ENCODE data around the gene INTS2. TPM values are rescaled to one million over a fixed set of nuclear protein-coding genes. Genes with fewer than 3 reads are reported as not detected.
"Not testable (repeated sequence)": the region's sequence is repeated elsewhere in the genome, so short reads cannot be mapped to it uniquely, and the experiment has no call there.

The INTS2 gene
- total and polyA plus RNA-seq, 2 donors (not counting 1 experiment from before 2014, with no cell fraction given), result 3.5 to 19.5 TPM

DNA sequence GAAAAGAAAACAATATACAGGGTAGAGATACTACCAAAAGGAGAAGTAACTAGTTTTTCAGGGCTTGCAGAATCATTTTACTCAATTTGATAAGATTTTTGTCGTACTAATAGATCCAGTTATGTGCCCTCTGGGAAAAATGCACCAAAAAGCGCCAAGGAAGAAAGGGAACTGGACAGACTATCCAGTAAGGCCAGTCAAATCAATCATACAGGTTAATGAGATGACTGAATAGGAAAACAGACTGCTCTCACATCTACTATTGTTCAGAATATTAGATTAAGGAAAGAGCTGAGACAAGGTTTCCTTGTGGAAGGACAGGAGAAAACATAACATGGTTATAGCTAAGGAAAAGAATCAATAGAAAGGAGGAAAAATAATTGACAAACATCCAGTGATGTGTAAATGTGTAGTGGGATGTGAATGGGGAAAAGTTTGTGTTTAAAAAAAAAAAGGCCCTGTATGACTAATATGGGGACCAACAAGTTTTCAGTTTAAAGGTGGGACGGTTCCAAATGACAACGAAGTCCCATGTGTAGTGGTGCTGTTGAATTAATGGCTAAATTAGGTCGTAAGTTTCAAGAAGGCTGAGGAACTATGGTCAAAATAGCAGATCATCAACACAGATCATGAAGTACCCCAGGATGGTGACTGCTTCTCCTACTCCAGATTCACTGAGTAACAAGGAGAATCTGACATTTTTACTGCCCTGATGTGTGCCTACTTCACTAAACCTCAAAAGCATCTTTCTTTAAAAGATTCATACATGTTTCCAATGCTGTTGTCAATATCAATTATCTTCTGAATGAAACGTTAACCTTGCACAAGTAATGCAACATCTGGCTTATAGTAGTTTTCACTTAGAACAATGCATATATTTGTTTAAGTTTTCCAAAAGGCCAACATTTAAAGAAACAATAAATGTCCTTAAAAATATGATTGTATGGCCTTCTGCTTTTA is 105.2 kb downstream of the INTS2 start:
- Histone ChIP-seq H3K9ac (ENCODE audit: low read length) (no peak overlapping the region), H3K4me1 (ENCODE audit: control insufficient read depth in 2 of 2, insufficient read depth in 2 of 2, low read length in 2 of 2) (no peaks in the 10 kb centered on the region), H3K27me3 (replicated peaks in 1 of 4; ENCODE audit: control extremely low read depth in 1 of 4, control insufficient read depth in 3 of 4, insufficient read depth in 4 of 4, low read length in 3 of 4) (no peaks in the 10 kb centered on the region), H3K27ac (ENCODE audit: low read length in 2 of 2) (no peak overlapping the region), H3K36me3 (replicated peaks in 1 of 2; ENCODE audit: control extremely low read depth in 1 of 2, control insufficient read depth in 1 of 2, extremely low read depth in 1 of 2, insufficient read depth in 2 of 2, low read length in 1 of 2) (no peaks in the 10 kb centered on the region), H3K79me2 (ENCODE audit: control insufficient read depth, insufficient read depth, low read length) (no peaks in the 10 kb centered on the region), H2AFZ (ENCODE audit: insufficient read depth, low read depth, low read length, poor library complexity, severe bottlenecking) (no peak overlapping the region), H4K20me1 (ENCODE audit: control insufficient read depth, insufficient read depth, low read length, poor library complexity, severe bottlenecking) (no peaks in the 10 kb centered on the region), H3K4me3 (ENCODE audit: control extremely low read depth in 1 of 5, extremely low read depth in 1 of 5, insufficient read depth in 1 of 5, low read depth in 2 of 5, low read length in 4 of 5) (no peak overlapping the region), H3K4me2 (replicated peaks; ENCODE audit: low read depth, low read length, poor library complexity, severe bottlenecking) (no peak overlapping the region), H3K9me3 (ENCODE audit: control extremely low read depth in 1 of 3, control insufficient read depth in 2 of 3, insufficient read depth in 1 of 3, low read length in 2 of 3) (peaks cover 1 to 9% (median 7%) of the 10 kb centered on the region in 3 donors)
- ATAC-seq (ENCODE audit: low read depth) (no peak), DNase-seq (no peak)
- Mint-ChIP-seq H3K27ac (no peak overlapping the region), H3K27me3 (no peaks in the 10 kb centered on the region), H3K4me3 (no peak overlapping the region), H3K9me3 (ENCODE audit: insufficient read depth) (peaks cover 5% of the 10 kb centered on the region), H3K4me1 (peaks cover 5% of the 10 kb centered on the region)
- 83% methylated on average over 2 of the region's 6 CpGs for WGBS (ENCODE audit: insufficient coverage)
- ChIA-PET POLR2A (no interaction called here), CTCF (interaction anchor here (0.7 kb wide), 1 partner anchor 46 kb away, joined by 5 read pairs; no protein-coding TSS in a partner anchor)
- TF ChIP-seq, protein P1, sequence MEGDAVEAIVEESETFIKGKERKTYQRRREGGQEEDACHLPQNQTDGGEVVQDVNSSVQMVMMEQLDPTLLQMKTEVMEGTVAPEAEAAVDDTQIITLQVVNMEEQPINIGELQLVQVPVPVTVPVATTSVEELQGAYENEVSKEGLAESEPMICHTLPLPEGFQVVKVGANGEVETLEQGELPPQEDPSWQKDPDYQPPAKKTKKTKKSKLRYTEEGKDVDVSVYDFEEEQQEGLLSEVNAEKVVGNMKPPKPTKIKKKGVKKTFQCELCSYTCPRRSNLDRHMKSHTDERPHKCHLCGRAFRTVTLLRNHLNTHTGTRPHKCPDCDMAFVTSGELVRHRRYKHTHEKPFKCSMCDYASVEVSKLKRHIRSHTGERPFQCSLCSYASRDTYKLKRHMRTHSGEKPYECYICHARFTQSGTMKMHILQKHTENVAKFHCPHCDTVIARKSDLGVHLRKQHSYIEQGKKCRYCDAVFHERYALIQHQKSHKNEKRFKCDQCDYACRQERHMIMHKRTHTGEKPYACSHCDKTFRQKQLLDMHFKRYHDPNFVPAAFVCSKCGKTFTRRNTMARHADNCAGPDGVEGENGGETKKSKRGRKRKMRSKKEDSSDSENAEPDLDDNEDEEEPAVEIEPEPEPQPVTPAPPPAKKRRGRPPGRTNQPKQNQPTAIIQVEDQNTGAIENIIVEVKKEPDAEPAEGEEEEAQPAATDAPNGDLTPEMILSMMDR (IDR thresholded peaks at IDR 0.05), result no peak
- no peak for TF ChIP-seq EZH2 (IDR thresholded peaks at IDR 0.05; ENCODE audit: borderline replicate concordance, insufficient read depth, low read depth, low read length, poor library complexity, severe bottlenecking)
- intact Hi-C loops (cut with micrococcal nuclease), result no loop called here

DNA sequence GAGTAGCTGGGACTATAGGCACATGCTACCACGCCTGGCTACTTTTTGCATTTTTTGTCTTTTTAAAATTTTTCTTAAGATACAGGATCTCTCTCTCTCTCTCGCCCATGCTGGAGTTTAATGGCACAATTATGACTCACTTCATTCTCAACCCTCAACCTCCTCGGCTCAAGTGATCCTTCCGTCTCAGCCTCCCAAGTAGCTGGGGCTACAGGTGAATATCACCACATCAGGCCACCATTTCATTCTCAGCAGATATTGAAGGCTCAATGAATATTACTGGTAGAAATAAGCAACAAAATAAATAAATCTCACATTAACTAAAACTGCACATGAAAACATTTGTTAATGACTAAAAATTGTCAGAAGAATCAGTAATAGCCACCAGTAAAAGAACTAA is 106.1 kb downstream of the INTS2 start:
- ATAC-seq (ENCODE audit: low read depth) (no peak), DNase-seq (no peak)
- H3K4me1 Mint-ChIP-seq, result peaks cover 12% of the 10 kb centered on the region
- TF ChIP-seq EZH2 (IDR thresholded peaks at IDR 0.05; ENCODE audit: borderline replicate concordance, insufficient read depth, low read depth, low read length, poor library complexity, severe bottlenecking), result no peak
- TF ChIP-seq, protein P1 (IDR thresholded peaks at IDR 0.05), result no peak
- no peak overlapping the region for H3K27ac Mint-ChIP-seq
- H3K36me3 ChIP-seq (replicated peaks in 1 of 2; ENCODE audit: control extremely low read depth in 1 of 2, control insufficient read depth in 1 of 2, extremely low read depth in 1 of 2, insufficient read depth in 2 of 2, low read length in 1 of 2), result no peaks in the 10 kb centered on the region
- H3K4me2 ChIP-seq (replicated peaks; ENCODE audit: low read depth, low read length, poor library complexity, severe bottlenecking), result no peak overlapping the region
- 100% methylated on average over 2 of the region's 4 CpGs for WGBS (ENCODE audit: insufficient coverage)
- H3K9me3 ChIP-seq (ENCODE audit: control extremely low read depth in 1 of 3, control insufficient read depth in 2 of 3, insufficient read depth in 1 of 3, low read length in 2 of 3), result peaks cover 1 to 9% (median 7%) of the 10 kb centered on the region in 3 donors
- ChIA-PET POLR2A (no interaction called here), CTCF (no interaction called here)
- H3K4me3 ChIP-seq (ENCODE audit: control extremely low read depth in 1 of 5, extremely low read depth in 1 of 5, insufficient read depth in 1 of 5, low read depth in 2 of 5, low read length in 4 of 5), result no peak overlapping the region
- no peak overlapping the region for H3K27ac ChIP-seq (ENCODE audit: low read length in 2 of 2)
- H3K79me2 ChIP-seq (ENCODE audit: control insufficient read depth, insufficient read depth, low read length), result no peaks in the 10 kb centered on the region
- no peaks in the 10 kb centered on the region for H4K20me1 ChIP-seq (ENCODE audit: control insufficient read depth, insufficient read depth, low read length, poor library complexity, severe bottlenecking)
- no peaks in the 10 kb centered on the region for H3K27me3 Mint-ChIP-seq
- no peak overlapping the region for H2AFZ ChIP-seq (ENCODE audit: insufficient read depth, low read depth, low read length, poor library complexity, severe bottlenecking)
- no peak overlapping the region for H3K4me3 Mint-ChIP-seq
- intact Hi-C loops (cut with micrococcal nuclease), result no loop called here
- peaks cover 5% of the 10 kb centered on the region for H3K9me3 Mint-ChIP-seq (ENCODE audit: insufficient read depth)
- peaks cover 3 to 7% of the 10 kb centered on the region in 2 donors for H3K4me1 ChIP-seq (ENCODE audit: control insufficient read depth in 2 of 2, insufficient read depth in 2 of 2, low read length in 2 of 2)
- H3K9ac ChIP-seq (ENCODE audit: low read length), result no peak overlapping the region
- H3K27me3 ChIP-seq (replicated peaks in 1 of 4; ENCODE audit: control extremely low read depth in 1 of 4, control insufficient read depth in 3 of 4, insufficient read depth in 4 of 4, low read length in 3 of 4), result no peaks in the 10 kb centered on the region

DNA sequence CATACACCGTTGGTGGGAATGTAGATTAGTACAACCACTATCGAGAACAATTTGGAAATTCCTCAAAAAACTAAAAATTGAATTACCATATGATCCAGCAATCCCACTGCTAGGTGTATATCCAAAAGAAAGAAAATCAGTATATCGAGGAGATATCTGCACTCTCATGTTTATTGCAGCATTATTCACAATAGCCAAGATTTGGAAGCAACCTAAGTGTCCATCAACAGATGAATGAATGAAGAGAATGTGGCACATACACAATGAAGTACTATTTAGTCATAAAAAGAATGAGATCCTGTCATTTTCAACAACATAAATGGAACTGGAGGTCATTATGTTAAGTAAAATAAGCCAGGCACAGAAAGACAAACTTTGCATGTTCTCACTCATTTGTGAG is 108.5 kb downstream of the INTS2 start:
- ATAC-seq (ENCODE audit: low read depth); H2AFZ ChIP-seq (ENCODE audit: insufficient read depth, low read depth, low read length, poor library complexity, severe bottlenecking); H3K27ac ChIP-seq (ENCODE audit: low read length in 2 of 2); H3K9me3 ChIP-seq (ENCODE audit: control extremely low read depth in 1 of 3, control insufficient read depth in 2 of 3, insufficient read depth in 1 of 3, low read length in 2 of 3); H3K4me2 ChIP-seq (replicated peaks; ENCODE audit: low read depth, low read length, poor library complexity, severe bottlenecking); H3K27ac Mint-ChIP-seq; H3K27me3 Mint-ChIP-seq; H3K4me3 Mint-ChIP-seq; H3K9me3 Mint-ChIP-seq (ENCODE audit: insufficient read depth); DNase-seq; H3K4me3 ChIP-seq (ENCODE audit: control extremely low read depth in 1 of 5, extremely low read depth in 1 of 5, insufficient read depth in 1 of 5, low read depth in 2 of 5, low read length in 4 of 5); H3K9ac ChIP-seq (ENCODE audit: low read length); H3K79me2 ChIP-seq (ENCODE audit: control insufficient read depth, insufficient read depth, low read length); H3K27me3 ChIP-seq (replicated peaks in 1 of 4; ENCODE audit: control extremely low read depth in 1 of 4, control insufficient read depth in 3 of 4, insufficient read depth in 4 of 4, low read length in 3 of 4); H3K36me3 ChIP-seq (replicated peaks in 1 of 2; ENCODE audit: control extremely low read depth in 1 of 2, control insufficient read depth in 1 of 2, extremely low read depth in 1 of 2, insufficient read depth in 2 of 2, low read length in 1 of 2); POLR2A ChIA-PET; CTCF ChIA-PET; H4K20me1 ChIP-seq (ENCODE audit: control insufficient read depth, insufficient read depth, low read length, poor library complexity, severe bottlenecking): not testable (repeated sequence)
- intact Hi-C loops (cut with micrococcal nuclease), result loop anchor here (5.0 kb wide), 1 partner anchor 43 kb away; the partner anchor contains the start of gene BRIP1
- H3K4me1 ChIP-seq (ENCODE audit: control insufficient read depth in 2 of 2, insufficient read depth in 2 of 2, low read length in 2 of 2), result peaks cover 9 to 25% of the 10 kb centered on the region in 2 donors
- WGBS (ENCODE audit: insufficient coverage), result no CpG with 5 or more reads among the region's 3 CpGs
- H3K4me1 Mint-ChIP-seq, result peaks cover 34% of the 10 kb centered on the region

Data from B cell (primary cell).